Neural cell (in vitro differentiated cells): ENCODE results near the gene PIAS1. TPM values are rescaled to one million over a fixed set of nuclear protein-coding genes. Genes with fewer than 3 reads are reported as not detected.

ENCODE experiments used
- H2AFZ ChIP-seq: fragments of 200-600, 300-800 bp; sonication (generic), shearing (Covaris generic); 2 replicates; pipeline ENCODE4 v1.6.0; 2014; ENCODE audit warnings: low read depth, mild to moderate bottlenecking, antibody characterized with exemption, low read length, moderate library complexity
- H3F3A ChIP-seq: fragments of 200-600 bp; shearing (Covaris generic); 2 replicates; pipeline ENCODE4 v1.6.1; 2016; ENCODE audit warnings: mild to moderate bottlenecking, moderate library complexity, mixed read lengths, antibody characterized with exemption, low read length; ENCODE audit not compliant: insufficient read depth, poor library complexity, severe bottlenecking
- H3K27ac ChIP-seq: fragments of 200-600, 300-800 bp; sonication (generic), shearing (Covaris generic); 2 replicates; pipeline ENCODE4 v1.5.1; 2014; ENCODE audit warnings: mild to moderate bottlenecking, low read length, moderate library complexity
- H3K27me3 ChIP-seq: fragments of 300-800, 200-600 bp; sonication (generic), shearing (Covaris generic); 2 replicates; pipeline ENCODE4 v1.6.0; 2014; ENCODE audit warnings: mild to moderate bottlenecking, low read depth, low read length, moderate library complexity; ENCODE audit not compliant: insufficient read depth
- H3K36me3 ChIP-seq: fragments of 300-800, 200-600 bp; sonication (generic), shearing (Covaris generic); 2 replicates; pipeline ENCODE4 v1.5.1; 2014; ENCODE audit warnings: mild to moderate bottlenecking, antibody characterized with exemption, low read length, moderate library complexity; ENCODE audit not compliant: insufficient read depth
- H3K4me2 ChIP-seq: fragments of 300-800, 200-600 bp; sonication (generic), shearing (Covaris generic); 2 replicates; pipeline ENCODE4 v1.6.0; 2014; ENCODE audit warnings: mild to moderate bottlenecking, low read length
- H3K4me3 ChIP-seq: fragments of 300-800, 200-600 bp; sonication (generic), shearing (Covaris generic); 2 replicates; pipeline ENCODE4 v1.5.1; 2014; ENCODE audit warnings: mild to moderate bottlenecking, low read length, moderate library complexity
- H3K79me2 ChIP-seq: fragments of 200-600 bp; shearing (Covaris generic); replicated peaks from 2 replicates; pipeline ENCODE4 v1.6.0; 2014; ENCODE audit warnings: mild to moderate bottlenecking, low read length, moderate library complexity; ENCODE audit not compliant: insufficient read depth
- H3K9ac ChIP-seq: fragments of 300-800, 200-600 bp; sonication (generic), shearing (Covaris generic); 2 replicates; pipeline ENCODE4 v1.6.1; 2016; ENCODE audit warnings: mild to moderate bottlenecking, low read length, mixed read lengths
- H3K9me2 ChIP-seq: fragments of 200-600 bp; shearing (Covaris generic); 2 replicates; pipeline ENCODE4 v1.6.1; 2016; ENCODE audit warnings: mild to moderate bottlenecking, low read length, mixed read lengths; ENCODE audit not compliant: insufficient read depth
- H3K9me3 ChIP-seq: fragments of 200-600, 300-800 bp; sonication (generic), shearing (Covaris generic); 2 replicates; pipeline ENCODE4 v1.6.1; 2016; ENCODE audit warnings: mild to moderate bottlenecking, mixed run types, low read length, moderate library complexity, mixed read lengths
- H4K20me1 ChIP-seq: fragments of 200-600 bp; shearing (Covaris generic); 2 replicates; pipeline ENCODE4 v1.6.1; 2016; ENCODE audit warnings: mild to moderate bottlenecking, mixed run types; ENCODE audit not compliant: insufficient read depth
- EP300 ChIP-seq: fragments of 450-650 bp; conservative IDR thresholded peaks from 2 replicates; pipeline ENCODE4 v1.6.1; 2014; ENCODE audit warnings: antibody characterized with exemption, mild to moderate bottlenecking, moderate library complexity; ENCODE audit not compliant: poor library complexity, severe bottlenecking
- EZH2 ChIP-seq: fragments of 200-600, 300-800 bp; shearing (Covaris generic), sonication (generic); IDR thresholded peaks from 2 replicates; pipeline ENCODE4 v1.6.1; 2014; ENCODE audit warnings: antibody characterized with exemption, low read length, borderline replicate concordance, mild to moderate bottlenecking; ENCODE audit not compliant: insufficient read depth, poor library complexity, severe bottlenecking
- MXI1 ChIP-seq: fragments of 450-650 bp; conservative IDR thresholded peaks from 2 replicates; pipeline ENCODE4 v1.6.1; 2014; ENCODE audit warnings: antibody characterized with exemption, mild to moderate bottlenecking; ENCODE audit not compliant: poor library complexity, severe bottlenecking
- POLR2AphosphoS5 ChIP-seq: IDR thresholded peaks from 2 replicates; pipeline ENCODE4 v1.6.1; 2012
- RAD21 ChIP-seq: fragments of 450-650 bp; conservative IDR thresholded peaks from 2 replicates; pipeline ENCODE4 v1.6.1; 2014; ENCODE audit warnings: antibody characterized with exemption, mild to moderate bottlenecking, moderate library complexity
- REST ChIP-seq: IDR thresholded peaks from 2 replicates; pipeline ENCODE4 v1.6.1; 2012; ENCODE audit warnings: borderline replicate concordance
- SMC3 ChIP-seq: fragments of 450-650 bp; conservative IDR thresholded peaks from 2 replicates; pipeline ENCODE4 v1.6.1; 2014; ENCODE audit warnings: antibody characterized with exemption, mild to moderate bottlenecking, moderate library complexity; ENCODE audit not compliant: poor library complexity
- TAF1 ChIP-seq: IDR thresholded peaks from 2 replicates; pipeline ENCODE4 v1.6.1; 2012; ENCODE audit warnings: low read depth
- polyA plus RNA-seq: library from polyadenylated mRNA; depleted of rRNA; stranded (reverse); fragments of >200 nt; gene quantifications from 2 replicates; pipeline ENCODE4 v1.2.3, GENCODE V29; 2014
- TF ChIP-seq, protein P1 (sequence below): fragments of 450-650 bp; IDR thresholded peaks from 2 replicates; pipeline ENCODE4 v1.5.1; 2014; ENCODE audit warnings: antibody characterized with exemption, mild to moderate bottlenecking, moderate library complexity; ENCODE audit not compliant: poor library complexity, severe bottlenecking

PIAS1 gene
- polyA plus RNA-seq, 1 donor from 2014 or later, result 14.3 TPM

GRCh38 chr15:68080334-68080733 is 26.2 kb downstream of the PIAS1 start:
- no peak overlapping the region for H3K9ac ChIP-seq
- H3K4me2 ChIP-seq, result no peak overlapping the region
- H3K79me2 ChIP-seq, result peaks cover 67% of the 10 kb centered on the region
- H3K27me3 ChIP-seq, result no peaks in the 10 kb centered on the region
- no peak overlapping the region for H3K4me3 ChIP-seq
- no peaks in the 10 kb centered on the region for H3K9me2 ChIP-seq
- TF ChIP-seq REST, result no peak
- H3K9me3 ChIP-seq, result no peaks in the 10 kb centered on the region
- no peak overlapping the region for H2AFZ ChIP-seq
- no peaks in the 10 kb centered on the region for H4K20me1 ChIP-seq
- no peak overlapping the region for H3K27ac ChIP-seq
- H3K36me3 ChIP-seq, result no peaks in the 10 kb centered on the region
- H3F3A ChIP-seq, result peaks cover 4% of the 10 kb centered on the region

DNA sequence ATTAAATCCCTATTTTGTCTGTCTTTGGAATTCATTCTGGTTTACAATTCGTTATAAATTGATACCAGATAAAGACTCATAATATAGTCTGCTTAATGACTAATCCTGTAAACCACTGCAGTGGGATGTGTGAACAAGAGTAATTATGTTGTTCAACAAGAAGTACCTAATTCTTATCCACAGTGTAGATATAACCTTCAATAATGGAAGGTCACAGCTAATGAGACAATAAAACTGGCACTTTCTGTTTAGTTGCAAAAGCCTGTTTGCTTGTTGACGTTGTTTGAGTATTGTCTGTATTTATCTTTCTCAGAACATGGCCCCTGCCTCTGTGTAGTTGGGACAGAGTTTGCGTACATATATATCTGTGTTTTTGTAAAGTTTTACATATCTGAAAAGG is 26.7 kb downstream of the PIAS1 start:
- H2AFZ ChIP-seq, result no peak overlapping the region
- no peak overlapping the region for H3K4me2 ChIP-seq
- H3K27ac ChIP-seq, result no peak overlapping the region
- no peaks in the 10 kb centered on the region for H3K27me3 ChIP-seq
- H3K9me2 ChIP-seq, result no peaks in the 10 kb centered on the region
- H3K4me3 ChIP-seq, result no peak overlapping the region
- no peak for TF ChIP-seq EZH2
- TF ChIP-seq EP300, result no peak
- TF ChIP-seq SMC3, result no peak
- TF ChIP-seq POLR2AphosphoS5, result no peak
- H3K9ac ChIP-seq, result no peak overlapping the region
- no peaks in the 10 kb centered on the region for H4K20me1 ChIP-seq
- peaks cover 4% of the 10 kb centered on the region for H3F3A ChIP-seq
- H3K9me3 ChIP-seq, result no peaks in the 10 kb centered on the region
- no peaks in the 10 kb centered on the region for H3K36me3 ChIP-seq
- H3K79me2 ChIP-seq, result peaks cover 64% of the 10 kb centered on the region

GRCh38 chr15:68081869-68082505 is 27.9 kb downstream of the PIAS1 start:
- no peaks in the 10 kb centered on the region for H4K20me1 ChIP-seq
- TF ChIP-seq REST (no peak), EP300 (no peak), SMC3 (no peak), TAF1 (no peak), RAD21 (no peak), POLR2AphosphoS5 (no peak), MXI1 (no peak), EZH2 (no peak)
- TF ChIP-seq, protein P1, sequence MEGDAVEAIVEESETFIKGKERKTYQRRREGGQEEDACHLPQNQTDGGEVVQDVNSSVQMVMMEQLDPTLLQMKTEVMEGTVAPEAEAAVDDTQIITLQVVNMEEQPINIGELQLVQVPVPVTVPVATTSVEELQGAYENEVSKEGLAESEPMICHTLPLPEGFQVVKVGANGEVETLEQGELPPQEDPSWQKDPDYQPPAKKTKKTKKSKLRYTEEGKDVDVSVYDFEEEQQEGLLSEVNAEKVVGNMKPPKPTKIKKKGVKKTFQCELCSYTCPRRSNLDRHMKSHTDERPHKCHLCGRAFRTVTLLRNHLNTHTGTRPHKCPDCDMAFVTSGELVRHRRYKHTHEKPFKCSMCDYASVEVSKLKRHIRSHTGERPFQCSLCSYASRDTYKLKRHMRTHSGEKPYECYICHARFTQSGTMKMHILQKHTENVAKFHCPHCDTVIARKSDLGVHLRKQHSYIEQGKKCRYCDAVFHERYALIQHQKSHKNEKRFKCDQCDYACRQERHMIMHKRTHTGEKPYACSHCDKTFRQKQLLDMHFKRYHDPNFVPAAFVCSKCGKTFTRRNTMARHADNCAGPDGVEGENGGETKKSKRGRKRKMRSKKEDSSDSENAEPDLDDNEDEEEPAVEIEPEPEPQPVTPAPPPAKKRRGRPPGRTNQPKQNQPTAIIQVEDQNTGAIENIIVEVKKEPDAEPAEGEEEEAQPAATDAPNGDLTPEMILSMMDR, result no peak
- H2AFZ ChIP-seq, result no peak overlapping the region
- no peaks in the 10 kb centered on the region for H3K27me3 ChIP-seq
- H3K9me2 ChIP-seq, result no peaks in the 10 kb centered on the region
- H3K9me3 ChIP-seq, result no peaks in the 10 kb centered on the region
- H3F3A ChIP-seq, result peaks cover 4% of the 10 kb centered on the region
- peaks cover under 1% of the 10 kb centered on the region for H3K36me3 ChIP-seq
- H3K79me2 ChIP-seq, result peaks cover 54% of the 10 kb centered on the region
- no peak overlapping the region for H3K4me2 ChIP-seq
- H3K27ac ChIP-seq, result no peak overlapping the region
- no peak overlapping the region for H3K4me3 ChIP-seq
- H3K9ac ChIP-seq, result no peak overlapping the region
